ENCODE measurements around the gene R3HDM1.

GRCh38 chr2:135662088-135662487 is 130.8 kb downstream of the R3HDM1 start:
- no peak for TF ChIP-seq CTCF (IDR thresholded peaks at IDR 0.05)
- TF ChIP-seq ZFX (IDR thresholded peaks at IDR 0.05; ENCODE audit: borderline replicate concordance) = no peak
